ENCODE measurements around the gene RRH.
"Not testable (repeated sequence)": the region's sequence is repeated elsewhere in the genome, so short reads cannot be mapped to it uniquely, and the experiment has no call there.

The RRH gene

GRCh38 chr4:109872950-109873656 is 45.3 kb downstream of the RRH start:
- Histone ChIP-seq H3K4me1 (ENCODE audit: insufficient read depth, low read length) (no peaks in the 10 kb centered on the region), H3K4me2 (ENCODE audit: insufficient read depth, low read length) (no peak overlapping the region), H4K20me1 (ENCODE audit: insufficient read depth, low read length) (no peaks in the 10 kb centered on the region), H2AFZ (ENCODE audit: low read depth, low read length) (no peak overlapping the region), H3K27ac (ENCODE audit: low read length) (no peak overlapping the region), H3K36me3 (ENCODE audit: insufficient read depth, low read length) (no peaks in the 10 kb centered on the region), H3K9me3 (ENCODE audit: insufficient read depth, low read length, severe bottlenecking) (no peaks in the 10 kb centered on the region), H3K27me3 (ENCODE audit: insufficient read depth, low read length, poor library complexity) (no peaks in the 10 kb centered on the region), H3K9ac (ENCODE audit: low read depth, low read length) (no peak overlapping the region), H3K79me2 (ENCODE audit: insufficient read depth, low read length) (no peaks in the 10 kb centered on the region), H3K4me3 (ENCODE audit: low read depth in 1 of 2, low read length in 2 of 2) (no peak overlapping the region)
- no peak for ATAC-seq (ENCODE audit: insufficient read depth, low read depth)
- DNase-seq, result no peak
- TF ChIP-seq CTCF (IDR thresholded peaks at IDR 0.05; ENCODE audit: borderline replicate concordance, extremely low read depth, low read length, poor library complexity, severe bottlenecking) (no peak), EZH2 (IDR thresholded peaks at IDR 0.05; ENCODE audit: borderline replicate concordance, low read depth, low read length, severe bottlenecking) (no peak)

DNA sequence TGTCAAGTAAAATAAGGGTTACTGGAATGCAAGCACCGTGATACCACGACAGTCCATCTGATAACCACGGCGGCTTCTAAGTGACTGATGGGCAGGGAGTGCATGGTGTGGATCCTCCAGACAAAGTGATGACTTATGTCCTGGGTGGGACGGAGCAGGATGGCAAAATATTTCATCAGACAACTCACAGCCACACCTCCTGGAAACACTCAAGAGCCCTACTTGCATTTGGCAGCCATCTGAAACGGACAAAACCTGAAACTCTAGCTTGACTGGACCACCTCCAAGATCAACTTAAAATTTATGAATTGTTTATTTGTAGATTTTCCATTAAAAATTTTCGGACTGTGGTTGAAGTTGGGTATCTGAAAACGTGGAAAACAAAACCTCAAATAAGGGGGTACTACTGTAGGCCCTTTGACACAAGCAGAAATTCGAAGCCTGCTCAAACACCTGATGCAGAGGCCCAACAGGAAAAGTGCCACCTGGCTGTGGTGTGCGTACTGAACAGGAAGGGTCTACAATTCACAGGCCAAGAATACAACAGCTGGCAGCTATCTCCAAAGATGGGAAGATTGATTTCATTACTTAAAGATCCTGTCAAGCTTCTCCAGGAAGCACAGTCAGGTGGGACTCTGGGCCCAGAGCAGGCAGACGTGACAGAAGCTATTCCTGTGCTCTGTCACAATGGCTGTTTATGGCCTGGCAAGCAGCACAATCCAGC is 46.2 kb downstream of the RRH start:
- Histone ChIP-seq H3K9me3 (ENCODE audit: insufficient read depth, low read length, severe bottlenecking) (no peaks in the 10 kb centered on the region), H3K9ac (ENCODE audit: low read depth, low read length) (no peak overlapping the region), H2AFZ (ENCODE audit: low read depth, low read length) (no peak overlapping the region), H3K27ac (ENCODE audit: low read length) (no peak overlapping the region), H3K4me2 (ENCODE audit: insufficient read depth, low read length) (no peak overlapping the region), H4K20me1 (ENCODE audit: insufficient read depth, low read length) (no peaks in the 10 kb centered on the region), H3K79me2 (ENCODE audit: insufficient read depth, low read length) (no peaks in the 10 kb centered on the region), H3K36me3 (ENCODE audit: insufficient read depth, low read length) (no peaks in the 10 kb centered on the region), H3K27me3 (ENCODE audit: insufficient read depth, low read length, poor library complexity) (no peaks in the 10 kb centered on the region), H3K4me1 (ENCODE audit: insufficient read depth, low read length) (no peaks in the 10 kb centered on the region), H3K4me3 (ENCODE audit: low read depth in 1 of 2, low read length in 2 of 2) (no peak overlapping the region)
- DNase-seq (no peak), ATAC-seq (ENCODE audit: insufficient read depth, low read depth) (no peak)
- TF ChIP-seq CTCF (IDR thresholded peaks at IDR 0.05; ENCODE audit: borderline replicate concordance, extremely low read depth, low read length, poor library complexity, severe bottlenecking) (no peak), EZH2 (IDR thresholded peaks at IDR 0.05; ENCODE audit: borderline replicate concordance, low read depth, low read length, severe bottlenecking) (no peak)

DNA sequence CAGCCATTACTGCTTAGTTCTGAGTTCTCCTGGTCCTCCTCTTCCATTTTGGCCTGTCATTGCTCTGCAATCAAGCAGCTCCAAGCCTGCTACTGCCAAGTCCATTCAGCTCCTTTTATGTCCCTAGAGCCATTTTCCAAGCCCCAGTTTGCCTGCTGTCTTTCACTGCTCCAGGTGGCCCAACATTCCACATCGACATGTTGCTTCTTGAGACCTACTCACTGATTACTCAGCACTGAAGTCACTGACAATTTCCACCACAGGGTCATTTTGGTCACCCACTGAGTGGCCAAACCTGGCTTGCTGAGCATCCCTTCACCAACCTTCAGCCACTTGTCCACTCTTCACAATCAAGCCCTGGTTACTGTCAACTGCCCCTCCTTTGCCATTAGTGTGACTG is 47.3 kb downstream of the RRH start:
- H3K27me3 ChIP-seq (ENCODE audit: insufficient read depth, low read length, poor library complexity), result no peaks in the 10 kb centered on the region
- H3K9me3 ChIP-seq (ENCODE audit: insufficient read depth, low read length, severe bottlenecking), result no peaks in the 10 kb centered on the region
- no peak for TF ChIP-seq EZH2 (IDR thresholded peaks at IDR 0.05; ENCODE audit: borderline replicate concordance, low read depth, low read length, severe bottlenecking)
- TF ChIP-seq CTCF (IDR thresholded peaks at IDR 0.05; ENCODE audit: borderline replicate concordance, extremely low read depth, low read length, poor library complexity, severe bottlenecking), result no peak
- no peak for DNase-seq
- H2AFZ ChIP-seq (ENCODE audit: low read depth, low read length), result no peak overlapping the region
- H3K27ac ChIP-seq (ENCODE audit: low read length), result no peak overlapping the region
- ATAC-seq (ENCODE audit: insufficient read depth, low read depth), result no peak
- H3K4me3 ChIP-seq (ENCODE audit: low read depth in 1 of 2, low read length in 2 of 2), result no peak overlapping the region
- H3K36me3 ChIP-seq (ENCODE audit: insufficient read depth, low read length), result no peaks in the 10 kb centered on the region
- H3K9ac ChIP-seq (ENCODE audit: low read depth, low read length), result no peak overlapping the region
- no peaks in the 10 kb centered on the region for H3K4me1 ChIP-seq (ENCODE audit: insufficient read depth, low read length)
- H4K20me1 ChIP-seq (ENCODE audit: insufficient read depth, low read length), result no peaks in the 10 kb centered on the region
- H3K79me2 ChIP-seq (ENCODE audit: insufficient read depth, low read length), result no peaks in the 10 kb centered on the region
- no peak overlapping the region for H3K4me2 ChIP-seq (ENCODE audit: insufficient read depth, low read length)

- H3K4me3 ChIP-seq (ENCODE audit: low read depth in 1 of 2, low read length in 2 of 2); H4K20me1 ChIP-seq (ENCODE audit: insufficient read depth, low read length); H3K4me1 ChIP-seq (ENCODE audit: insufficient read depth, low read length); H3K4me2 ChIP-seq (ENCODE audit: insufficient read depth, low read length); H2AFZ ChIP-seq (ENCODE audit: low read depth, low read length); H3K79me2 ChIP-seq (ENCODE audit: insufficient read depth, low read length); H3K36me3 ChIP-seq (ENCODE audit: insufficient read depth, low read length); H3K27ac ChIP-seq (ENCODE audit: low read length); H3K9ac ChIP-seq (ENCODE audit: low read depth, low read length); H3K27me3 ChIP-seq (ENCODE audit: insufficient read depth, low read length, poor library complexity); H3K9me3 ChIP-seq (ENCODE audit: insufficient read depth, low read length, severe bottlenecking); ATAC-seq (ENCODE audit: insufficient read depth, low read depth); DNase-seq: not testable (repeated sequence)
Measured at GRCh38 chr4:109875553-109875952, 47.8 kb downstream of the RRH start.
